SIG-M5 treated with dmso at 0.1 percent for 504 hours (cell line): ENCODE results near the gene ZBTB2.
"Not testable (repeated sequence)": the region's sequence is repeated elsewhere in the genome, so short reads cannot be mapped to it uniquely, and the experiment has no call there.

Experiments
- DNase-seq: peaks from one replicate; lab custom pipeline; 2025; ENCODE audit not compliant: unreplicated experiment; lab: John Stamatoyannopoulos, UW

The ZBTB2 gene

DNA sequence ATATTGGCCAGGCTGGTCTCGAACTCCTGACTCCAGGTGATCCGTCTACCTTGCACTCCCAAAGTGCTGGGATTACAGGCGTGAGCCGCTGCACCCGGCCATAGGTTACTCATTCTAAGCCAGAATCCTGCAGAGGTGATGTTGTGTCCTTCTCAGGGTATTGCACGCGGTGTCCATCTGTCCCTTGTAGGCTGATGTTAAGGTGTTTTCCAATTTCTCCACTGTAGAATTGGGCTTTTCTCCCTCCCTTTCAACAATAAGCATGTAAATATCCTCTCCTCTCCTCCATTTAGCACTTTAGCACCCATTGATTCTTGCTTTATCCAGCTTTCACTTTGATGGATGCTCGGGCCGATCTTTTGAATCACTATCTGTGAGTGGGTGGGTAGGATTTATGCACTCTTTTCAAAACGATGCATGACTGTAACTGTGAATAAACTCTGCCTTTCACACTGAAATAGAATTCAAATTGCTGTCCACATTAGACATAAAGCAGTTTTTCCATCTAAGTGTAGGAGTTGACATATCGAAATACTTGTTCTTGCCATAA lies 52.6 kb downstream of the ZBTB2 start:
- no peak for DNase-seq

DNA sequence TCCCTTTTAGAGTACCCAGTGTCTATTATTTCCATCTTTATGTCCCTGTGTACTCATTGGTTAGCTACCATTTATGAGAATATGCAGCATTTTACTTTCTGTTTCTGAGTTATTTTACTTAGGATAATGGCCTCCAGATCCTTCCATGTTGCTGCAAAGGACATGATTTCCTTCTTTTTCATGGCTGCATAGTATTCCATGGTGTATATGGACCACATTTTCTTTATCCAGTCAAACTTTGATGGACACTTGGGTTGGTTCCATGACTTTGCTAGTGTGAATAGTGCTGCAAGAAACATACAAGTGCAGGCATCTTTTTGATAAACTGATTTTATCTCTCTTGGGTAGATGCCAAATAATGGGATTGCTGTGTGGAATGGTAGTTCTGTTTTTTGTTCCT lies 55.4 kb downstream of the ZBTB2 start:
- no peak for DNase-seq

DNA sequence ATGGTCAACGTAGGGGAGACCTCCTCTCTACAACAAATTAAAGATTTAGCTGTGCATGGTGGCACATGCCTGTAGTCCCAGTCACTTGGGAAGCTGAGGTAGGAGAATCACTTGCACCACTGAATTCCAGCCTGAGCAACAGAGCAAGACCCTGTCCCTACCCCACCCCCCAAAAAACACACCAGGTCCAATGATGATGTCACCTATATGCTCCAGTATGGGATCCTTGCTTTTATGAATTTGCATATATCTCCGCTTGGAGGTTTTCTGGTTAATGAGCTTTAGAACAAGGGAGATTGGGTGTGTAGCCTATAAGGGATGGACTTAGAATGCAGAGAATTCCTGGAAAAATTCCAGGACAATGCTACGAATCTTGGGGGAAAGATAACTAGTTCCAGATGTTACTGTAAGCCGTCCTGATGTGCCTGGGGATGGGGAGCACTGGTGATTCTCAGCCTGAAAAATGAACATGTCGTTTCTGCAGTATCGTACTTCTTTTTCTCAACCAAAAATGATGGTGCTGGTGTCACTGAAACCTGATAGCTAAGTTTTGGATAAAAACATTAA lies 61.1 kb downstream of the ZBTB2 start:
- no peak for DNase-seq

DNA sequence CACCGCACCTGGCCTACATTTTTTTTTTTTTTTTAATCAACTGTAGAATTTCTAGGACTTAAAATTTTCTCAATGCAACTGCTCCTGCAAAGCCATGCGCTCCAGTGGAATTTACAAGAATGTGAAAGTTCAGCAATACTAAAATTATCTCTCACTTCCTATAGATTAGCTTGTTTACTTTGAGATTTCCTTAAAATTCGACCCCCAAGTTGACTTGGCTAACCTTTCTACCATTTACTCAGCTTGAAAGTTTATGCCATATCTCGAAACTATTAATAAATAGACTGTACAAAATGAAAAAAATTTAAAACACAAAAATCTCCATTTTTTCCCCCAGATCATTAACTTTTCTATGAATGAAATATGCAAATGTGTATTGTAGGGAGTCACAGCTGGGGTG lies 64.3 kb downstream of the ZBTB2 start:
- DNase-seq = no peak

DNA sequence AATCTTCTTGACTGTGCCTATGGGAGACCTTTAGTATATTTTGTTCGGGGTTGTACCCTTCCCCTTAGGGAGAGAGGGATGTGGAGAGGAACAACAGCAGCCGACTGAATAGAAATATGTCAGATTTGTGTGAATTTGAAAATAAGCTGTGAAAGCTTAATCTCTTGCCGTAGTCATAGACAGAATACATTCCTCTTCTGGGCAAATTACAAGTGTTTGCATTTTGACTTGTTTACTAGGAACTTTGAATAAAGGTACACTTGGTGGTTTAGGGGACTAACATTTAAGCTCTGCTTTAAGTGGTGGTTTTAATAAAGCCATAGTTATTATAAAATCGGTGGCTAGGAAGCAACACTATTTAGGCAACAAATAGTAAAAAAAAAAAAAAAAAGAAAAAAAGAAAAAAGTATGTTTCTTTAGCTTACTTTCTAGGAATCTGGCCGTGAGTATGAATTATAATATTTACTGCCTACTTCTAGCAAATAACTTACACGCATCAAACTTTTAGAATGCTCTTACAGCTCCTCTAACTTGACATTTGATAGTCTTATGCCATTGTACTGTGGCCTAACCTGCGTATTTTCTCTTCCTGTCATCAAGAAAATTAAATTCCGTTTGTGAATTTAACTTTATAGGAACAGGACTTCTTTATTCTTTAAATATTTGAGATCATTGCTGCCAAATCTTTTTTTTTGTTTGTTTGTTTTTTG lies 65.1 kb downstream of the ZBTB2 start:
- DNase-seq = no peak

DNA sequence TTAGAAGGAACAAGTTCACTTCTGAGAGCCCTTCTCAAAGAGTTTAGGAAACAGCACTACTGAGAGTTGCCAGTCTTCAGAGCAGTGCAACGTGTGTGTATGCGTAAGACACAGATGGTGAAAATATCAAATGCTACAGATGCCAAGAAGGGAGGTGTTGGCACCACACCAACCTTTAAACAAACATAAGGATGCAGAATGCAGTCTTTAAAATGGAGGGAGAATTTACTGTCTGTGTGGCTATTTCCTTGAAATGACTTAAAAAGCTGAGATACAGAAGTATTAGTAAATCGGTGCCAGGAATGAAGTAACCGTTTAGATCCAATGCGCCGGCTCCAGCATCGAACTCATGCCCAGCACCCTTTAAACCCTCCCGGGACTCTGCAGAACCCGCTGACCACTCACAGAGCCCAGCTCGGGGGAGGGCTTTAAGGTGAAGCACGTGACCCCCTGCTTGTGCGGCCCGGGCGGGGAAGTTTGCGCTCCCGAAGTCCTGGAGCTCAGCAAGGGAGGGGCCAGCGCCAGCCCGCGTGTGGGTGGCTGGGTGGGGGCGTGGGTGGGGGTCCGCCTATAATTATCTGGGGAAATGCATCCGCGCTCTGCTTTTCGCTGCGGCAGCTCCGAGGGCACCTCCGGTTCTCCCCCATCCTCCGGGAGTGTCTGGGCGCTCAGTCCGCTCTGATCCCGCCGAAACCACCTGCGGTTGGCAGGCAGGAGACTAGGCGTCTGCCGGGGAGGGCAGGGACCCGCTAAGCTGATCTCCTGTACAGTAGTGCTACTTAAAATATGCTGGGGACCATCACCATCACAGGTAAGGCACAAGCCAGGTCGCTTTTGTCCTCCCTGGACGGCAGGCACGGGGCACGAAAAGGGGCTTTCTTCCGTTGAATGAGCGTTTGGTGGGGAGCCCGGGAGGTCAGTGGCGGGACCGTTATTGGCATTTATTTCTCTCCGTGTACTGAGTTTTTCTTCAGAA lies 66.0 kb downstream of the ZBTB2 start:
- DNase-seq = no peak

DNA sequence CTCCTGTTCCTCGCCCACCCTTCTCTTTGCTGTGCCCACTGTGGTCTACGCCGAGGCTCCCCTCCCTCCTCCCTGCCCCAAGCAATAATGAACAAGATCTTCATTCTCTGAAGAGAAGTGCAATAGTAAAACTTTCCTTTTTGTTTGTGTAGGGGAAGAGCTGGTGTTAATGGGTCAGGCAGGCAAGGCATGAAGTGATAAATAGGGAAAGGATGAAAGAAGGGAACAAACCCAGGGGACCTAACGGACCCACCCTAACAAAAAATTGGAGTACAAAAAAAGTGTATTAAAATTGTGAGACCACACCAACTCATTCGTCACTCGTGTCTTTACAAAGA lies 66.9 kb downstream of the ZBTB2 start:
- DNase-seq = no peak

DNA sequence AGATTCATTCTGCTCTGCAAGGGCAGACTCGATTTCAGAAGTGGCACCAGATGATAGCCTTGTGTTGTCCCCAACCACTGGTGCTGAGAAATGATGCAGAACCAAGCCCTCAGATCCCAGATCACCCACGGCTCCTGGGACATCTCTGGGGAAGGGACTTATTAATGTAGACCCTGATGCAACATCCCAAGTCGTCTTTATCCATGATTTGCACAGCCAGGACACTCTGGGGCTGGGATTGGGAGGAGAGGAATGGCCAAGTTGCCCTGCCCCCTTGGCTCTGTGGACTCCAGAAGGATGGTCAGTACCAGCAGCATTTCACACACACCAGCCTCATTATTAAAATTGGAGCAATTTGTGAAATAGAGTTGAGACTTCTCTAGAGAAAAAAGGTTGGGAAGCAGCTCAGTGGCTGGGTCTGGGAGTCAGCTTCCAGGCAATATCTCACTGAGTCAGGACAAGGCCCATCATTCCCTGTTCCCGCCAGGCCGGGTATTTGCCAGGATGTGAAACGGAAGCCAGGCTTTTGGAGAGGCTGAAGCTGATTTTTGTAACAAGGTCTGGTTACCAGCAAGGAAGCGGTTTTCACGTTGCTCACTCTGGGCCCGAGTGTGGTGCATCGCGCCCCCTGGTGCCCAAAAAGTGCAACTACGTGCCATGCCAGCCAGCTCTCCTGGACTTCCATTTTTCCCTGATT lies 67.4 kb downstream of the ZBTB2 start:
- DNase-seq = peak; percentile 42

DNA sequence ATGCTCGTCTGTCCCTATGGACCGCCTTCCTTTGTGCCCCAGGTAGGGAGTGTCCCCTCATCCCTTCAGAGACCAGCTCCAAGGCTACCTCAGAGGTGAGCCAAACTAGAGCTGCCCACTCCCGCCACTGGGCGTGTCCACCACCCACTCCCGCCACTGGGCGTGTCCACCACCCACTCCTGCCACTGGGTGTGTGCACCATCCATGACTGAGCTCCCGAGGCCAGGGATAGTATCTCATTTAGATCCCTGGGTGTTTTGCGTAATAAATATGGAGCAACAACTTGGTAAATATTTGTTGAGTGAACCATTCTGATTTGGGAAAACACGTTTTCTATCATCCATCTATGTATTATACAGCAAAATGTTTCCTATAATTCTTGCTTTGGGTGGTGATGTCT lies 68.8 kb downstream of the ZBTB2 start:
- no peak for DNase-seq

DNA sequence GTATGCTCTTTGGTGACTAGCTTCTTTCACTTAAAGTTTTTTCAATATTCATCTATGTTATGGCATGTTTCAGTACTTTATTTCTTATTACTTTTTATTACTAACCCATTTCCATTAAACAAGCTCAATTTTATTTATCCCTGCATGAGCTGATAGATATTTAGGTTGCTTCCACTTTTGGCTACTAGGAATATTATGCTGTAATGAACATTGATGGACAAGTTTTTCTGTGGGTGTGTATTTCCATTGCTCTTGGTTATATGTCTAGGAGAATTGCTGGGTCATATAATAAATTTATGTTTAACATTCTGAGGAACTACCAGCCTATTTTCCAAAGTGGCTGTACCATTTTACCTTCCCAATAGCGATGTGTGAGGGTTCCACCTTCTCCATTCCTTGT lies 69.9 kb downstream of the ZBTB2 start:
- DNase-seq = no peak

DNA sequence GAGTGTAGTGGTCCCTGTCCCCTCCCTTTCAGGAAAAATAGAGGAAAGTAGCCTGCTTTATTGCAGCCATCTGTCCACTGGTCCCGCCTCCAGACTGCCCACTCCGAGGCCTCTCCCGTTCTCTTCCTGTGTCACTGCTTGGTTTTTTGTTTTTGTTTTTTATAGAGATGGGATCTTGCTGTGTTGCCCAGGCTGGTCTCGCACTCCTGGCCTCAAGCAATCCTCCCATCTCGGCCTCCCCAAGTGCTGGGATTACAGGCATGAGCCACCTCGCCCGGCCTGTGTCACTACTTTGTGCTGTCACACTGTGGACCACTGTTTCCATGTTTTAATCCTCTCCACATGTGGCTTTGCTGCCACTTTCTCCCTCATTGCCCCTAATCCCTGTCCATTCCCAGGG lies 71.2 kb downstream of the ZBTB2 start:
- no peak for DNase-seq

DNA sequence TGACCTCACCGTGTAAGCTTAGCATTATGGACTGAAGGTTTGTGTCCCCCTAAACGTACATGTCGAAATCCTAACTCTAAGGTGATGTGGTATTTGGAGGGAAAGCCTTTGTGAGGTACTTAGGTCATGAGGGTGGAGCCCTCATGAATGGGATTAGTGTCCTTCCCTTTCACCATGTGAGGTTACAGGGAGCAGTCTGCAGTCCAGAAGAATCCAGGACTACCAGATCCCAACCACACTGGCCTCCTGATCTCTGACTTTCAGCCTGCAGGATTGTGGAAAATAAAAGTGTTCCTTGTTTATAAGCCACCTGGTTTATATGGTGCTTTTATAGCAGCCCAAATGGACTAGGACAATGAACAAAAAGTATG lies 73.4 kb downstream of the ZBTB2 start:
- DNase-seq = no peak

DNA sequence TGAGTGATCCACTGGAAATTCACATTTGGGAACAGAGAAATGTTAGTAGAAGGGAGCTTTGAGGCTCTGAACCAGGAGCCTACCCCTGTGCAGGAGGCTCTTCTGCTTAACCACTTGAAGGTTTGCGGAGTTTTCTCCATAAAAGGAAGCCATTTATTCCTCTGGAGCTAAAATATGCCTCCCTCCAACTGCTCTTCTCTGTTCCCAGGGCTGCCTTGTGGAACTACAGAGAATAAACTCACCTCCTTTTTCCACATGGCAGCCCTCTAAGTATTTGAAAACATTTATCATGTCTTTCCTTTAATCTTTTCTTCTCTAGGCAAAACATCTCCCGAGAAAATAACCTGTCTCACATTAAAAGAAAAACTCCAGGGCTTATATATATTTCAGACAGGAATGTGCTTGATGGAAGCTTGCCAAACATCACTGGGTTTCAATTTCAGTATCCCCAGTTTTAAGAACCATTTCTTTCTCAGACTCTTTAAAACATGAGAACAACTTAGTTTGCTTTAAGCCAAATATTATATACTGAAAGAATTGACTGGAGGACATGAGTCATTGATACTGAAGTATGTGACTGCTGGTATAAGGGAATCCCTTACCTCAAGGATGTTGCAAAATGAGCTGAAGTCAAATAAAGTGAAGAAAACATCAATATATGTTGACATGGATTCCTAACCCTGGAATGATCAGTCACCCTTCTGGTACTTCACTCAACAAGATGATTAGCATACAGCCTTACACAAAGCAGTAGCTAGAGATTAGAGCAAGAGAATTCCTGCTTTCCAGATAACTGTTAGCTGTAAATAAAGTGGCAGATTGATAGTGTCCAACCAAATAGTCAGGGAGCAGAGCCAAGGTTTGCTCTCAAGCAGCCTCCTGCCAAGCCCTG lies 74.0 kb downstream of the ZBTB2 start:
- no peak for DNase-seq

DNA sequence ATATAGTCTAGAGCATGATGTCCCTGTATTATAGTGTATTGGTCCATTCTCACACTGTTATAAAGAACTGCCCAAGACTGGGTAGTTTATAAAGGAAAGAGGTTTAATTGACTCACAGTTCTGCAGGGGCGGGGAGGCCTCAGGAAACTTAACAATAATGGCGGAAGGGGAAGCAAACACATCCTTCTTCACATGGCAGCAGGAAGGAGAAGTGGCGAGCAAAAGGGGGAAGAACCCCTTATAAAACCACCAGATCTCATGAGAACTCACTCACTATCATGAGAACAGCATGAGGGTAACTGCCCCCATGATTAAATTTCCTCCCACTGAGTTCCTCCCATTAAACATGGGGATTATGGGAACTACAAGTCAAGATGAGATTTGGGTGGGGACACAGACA lies 75.7 kb downstream of the ZBTB2 start:
- DNase-seq = not testable (repeated sequence)
